ENCODE measurements around the gene IL21.
A peak's percentile ranks its signal among the peaks of the same experiment; 100 is the strongest.
"Not testable (repeated sequence)": the region's sequence is repeated elsewhere in the genome, so short reads cannot be mapped to it uniquely, and the experiment has no call there.

Gene IL21

GRCh38 chr4:122577808-122578781 is 42.8 kb downstream of the IL21 start:
- DNase-seq (ENCODE audit: low read depth): peak; percentile 35

DNA sequence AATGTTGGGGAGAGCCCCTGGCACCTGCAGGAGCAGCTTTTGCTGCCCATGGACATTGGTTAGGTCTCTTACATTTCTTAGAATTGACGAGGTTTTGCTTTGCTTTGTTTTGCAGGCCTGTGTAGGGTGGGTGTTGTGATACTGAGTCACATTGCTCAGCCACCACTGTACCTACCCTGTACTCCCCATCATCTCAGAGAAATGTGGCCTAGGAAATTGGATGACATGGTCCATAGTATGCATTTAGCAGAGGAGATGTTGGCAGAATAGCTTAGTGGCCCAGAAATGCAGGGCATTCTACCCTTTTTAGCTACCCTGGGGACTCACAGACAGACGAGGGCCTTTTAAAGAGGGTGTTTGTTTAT is 43.7 kb downstream of the IL21 start:
- DNase-seq (ENCODE audit: low read depth): no peak

DNA sequence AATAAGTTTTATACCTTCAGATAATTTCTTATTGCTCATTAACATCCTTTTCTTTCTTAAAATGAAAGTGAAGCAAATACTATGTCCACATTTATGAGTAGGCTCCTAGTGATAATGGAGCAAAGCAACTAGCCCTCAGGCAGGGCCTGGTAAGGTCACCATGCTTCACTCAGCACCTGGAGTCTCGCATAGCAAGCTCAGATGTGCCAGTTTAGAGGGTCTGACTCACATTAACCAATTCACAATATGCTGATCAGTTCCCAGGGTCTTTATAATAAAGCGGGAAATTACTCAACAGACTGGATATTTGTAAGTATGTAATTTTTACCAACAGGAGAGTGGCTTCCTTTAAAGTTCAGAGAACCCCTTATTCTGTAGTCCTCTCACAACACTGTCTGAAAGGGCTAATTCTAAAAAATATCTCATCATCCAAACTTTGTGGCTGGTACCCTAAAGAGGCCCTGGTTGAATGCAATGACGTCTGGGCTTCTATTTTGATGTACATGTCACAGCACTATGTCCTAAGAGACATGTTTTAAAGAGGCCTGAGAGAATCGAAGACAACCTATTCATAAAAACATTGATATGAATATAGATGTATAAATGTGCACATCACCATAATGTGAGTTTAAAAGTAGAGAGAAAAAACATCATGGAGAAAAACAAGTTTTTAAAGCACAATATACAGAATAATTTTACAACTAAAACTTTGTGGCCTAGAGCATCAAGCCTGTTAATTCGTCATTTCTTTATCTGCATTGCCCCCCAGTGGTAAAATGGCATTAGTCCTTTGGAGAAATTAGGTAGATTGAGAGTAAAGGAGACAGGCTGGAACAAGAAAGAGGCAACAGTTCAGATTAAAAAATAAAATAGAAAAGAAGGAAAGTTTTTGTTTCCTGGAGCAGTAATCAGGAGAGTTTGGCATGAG is 44.3 kb downstream of the IL21 start:
- no peak for DNase-seq (ENCODE audit: low read depth)

- DNase-seq (ENCODE audit: low read depth): not testable (repeated sequence)
Observed at GRCh38 chr4:122574347-122574746, 46.5 kb downstream of the IL21 start.

DNA sequence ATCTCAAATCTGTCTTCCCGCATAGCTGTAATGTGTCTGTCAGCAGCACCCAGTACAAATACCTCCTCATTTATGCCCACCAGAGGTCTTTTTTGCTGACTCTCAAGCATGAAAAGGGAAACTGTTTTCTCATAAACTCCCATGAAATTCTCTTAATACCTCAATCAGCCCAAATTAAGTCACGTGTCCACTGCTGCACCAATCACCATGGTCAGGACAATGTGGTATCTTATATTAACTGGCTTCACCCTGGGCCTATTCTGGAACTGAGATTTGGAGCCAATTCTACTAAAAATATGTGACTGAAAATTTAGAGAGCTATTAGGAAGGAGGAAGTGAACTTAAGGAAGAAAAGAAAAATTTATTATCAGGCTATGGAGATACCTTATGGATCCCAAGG is 58.4 kb downstream of the IL21 start:
- DNase-seq (ENCODE audit: low read depth): no peak

Measured in activated T-helper 1 cell treated with Interleukin-2 at 50 U/mL for 16 hours (primary cell).